IMR-90 (cell line): ENCODE measurements around the gene TTC38. TPM values are rescaled to one million over a fixed set of nuclear protein-coding genes. Genes with fewer than 3 reads are reported as not detected.

ENCODE experiments used
- ATAC-seq: fragments of 200-7000 bp; cut with Tn5 transposase; 2 replicates; pipeline ENCODE4 v1.9.1; 2020; ENCODE audit warnings: low read depth, mild to moderate bottlenecking, moderate library complexity
- BruUV-seq: library from RNA; stranded (reverse); fragments of 400-500 nt; replicated peaks from 2 replicates; lab custom pipeline; 2021; lab: Mats Ljungman, UMichigan
- CTCF ChIA-PET: fragments of 300-600 bp; formaldehyde crosslinking; extraction: SDS; loops from one replicate; lab custom pipeline; 2021; ENCODE audit warnings: antibody characterized with exemption; lab: Yijun Ruan, JAX
- POLR2A ChIA-PET: fragments of 300-600 bp; sonication (Branson Sonifier 250); formaldehyde crosslinking; loops from one replicate; lab custom pipeline; 2022; ENCODE audit warnings: antibody characterized with exemption; ENCODE audit not compliant: unreplicated experiment; lab: Charles Lee
- DNase-seq: peaks from one replicate; pipeline ENCODE4 v3.0.0; 2013
- H2AFZ ChIP-seq: replicated peaks from 2 replicates; pipeline ENCODE3; 2013; ENCODE audit warnings: low read length, mild to moderate bottlenecking; ENCODE audit not compliant: poor library complexity
- H2AK5ac ChIP-seq: 2 replicates; pipeline ENCODE4 v1.6.1; 2013; ENCODE audit warnings: low read depth, low read length, inconsistent platforms
- H2AK9ac ChIP-seq: replicated peaks from 2 replicates; pipeline ENCODE3; 2013; ENCODE audit warnings: mild to moderate bottlenecking, low read depth, low read length, moderate library complexity; ENCODE audit not compliant: poor library complexity
- H2BK120ac ChIP-seq: 2 replicates; pipeline ENCODE4 v1.6.1; 2013; ENCODE audit warnings: low read depth, low read length, inconsistent platforms
- H2BK15ac ChIP-seq: 3 replicates; pipeline ENCODE4 v1.6.1; 2013; ENCODE audit warnings: low read depth, low read length, inconsistent platforms
- H2BK20ac ChIP-seq: 2 replicates; pipeline ENCODE4 v1.6.1; 2013; ENCODE audit warnings: low read depth, mild to moderate bottlenecking, inconsistent platforms, low read length, moderate library complexity
- H2BK5ac ChIP-seq: 2 replicates; pipeline ENCODE4 v1.6.1; 2013; ENCODE audit warnings: mild to moderate bottlenecking, low read depth, low read length, inconsistent platforms; ENCODE audit not compliant: poor library complexity, severe bottlenecking
- H3K14ac ChIP-seq: replicated peaks from 2 replicates; pipeline ENCODE4 v1.6.1; 2013; ENCODE audit warnings: low read depth, low read length, inconsistent platforms
- H3K18ac ChIP-seq: 2 replicates; pipeline ENCODE4 v1.6.1; 2013; ENCODE audit warnings: low read depth, low read length, control low read depth
- H3K23ac ChIP-seq: 2 replicates; pipeline ENCODE4 v1.6.1; 2013; ENCODE audit warnings: low read depth, low read length, inconsistent platforms
- H3K27ac ChIP-seq: 2 replicates; pipeline ENCODE4 v1.5.1; 2013; ENCODE audit warnings: mild to moderate bottlenecking, control low read depth, low read length; ENCODE audit not compliant: insufficient read depth
- H3K27me3 ChIP-seq: 2 replicates; pipeline ENCODE4 v1.6.1; 2013; ENCODE audit warnings: low read length; ENCODE audit not compliant: control insufficient read depth, insufficient read depth
- H3K36me3 ChIP-seq: 2 replicates; pipeline ENCODE4 v1.6.1; 2013; ENCODE audit warnings: low read length, mixed read lengths; ENCODE audit not compliant: control insufficient read depth, insufficient read depth
- H3K4ac ChIP-seq: 2 replicates; pipeline ENCODE4 v1.6.1; 2013; ENCODE audit warnings: low read depth, low read length, inconsistent platforms
- H3K4me1 ChIP-seq: 2 replicates; pipeline ENCODE4 v1.6.1; 2013; ENCODE audit warnings: low read length, mixed read lengths; ENCODE audit not compliant: control insufficient read depth, insufficient read depth
- H3K4me2 ChIP-seq: 2 replicates; pipeline ENCODE4 v1.6.1; 2013; ENCODE audit warnings: low read depth, mild to moderate bottlenecking, control low read depth, low read length, moderate library complexity
- H3K4me3 ChIP-seq: 2 replicates; pipeline ENCODE4 v1.5.1; 2013; ENCODE audit warnings: low read depth, mild to moderate bottlenecking, control low read depth, low read length, moderate library complexity; ENCODE audit not compliant: insufficient read depth
- H3K56ac ChIP-seq: 2 replicates; pipeline ENCODE4 v1.6.1; 2013; ENCODE audit warnings: low read length, inconsistent platforms; ENCODE audit not compliant: insufficient read depth; ENCODE audit errors: extremely low read depth
- H3K79me1 ChIP-seq, 2 experiments: 2 replicates each; pipeline ENCODE4 v1.6.1; 2013; ENCODE audit warnings: low read length in 2 of 2, inconsistent platforms in 1 of 2, low read depth in 1 of 2
- H3K9ac ChIP-seq: 2 replicates; pipeline ENCODE4 v1.6.1; 2013; ENCODE audit warnings: low read depth, low read length, control low read depth
- H3K9me1 ChIP-seq: 2 replicates; pipeline ENCODE4 v1.6.1; 2013; ENCODE audit warnings: low read length, inconsistent platforms; ENCODE audit not compliant: insufficient read depth
- H3K9me3 ChIP-seq: 2 replicates; pipeline ENCODE4 v1.6.1; 2013; ENCODE audit warnings: low read length; ENCODE audit not compliant: control insufficient read depth, insufficient read depth
- H4K20me1 ChIP-seq: 2 replicates; pipeline ENCODE4 v1.6.1; 2013; ENCODE audit warnings: low read length, inconsistent platforms; ENCODE audit not compliant: insufficient read depth
- H4K5ac ChIP-seq: 2 replicates; pipeline ENCODE4 v1.6.1; 2013; ENCODE audit warnings: mild to moderate bottlenecking, low read depth, low read length, control low read depth
- H4K8ac ChIP-seq, 2 experiments: 2 replicates each; pipeline ENCODE4 v1.6.1; 2013; ENCODE audit warnings: low read depth in 2 of 2, low read length in 2 of 2, control low read depth in 1 of 2, inconsistent platforms in 1 of 2
- H4K91ac ChIP-seq: 2 replicates; pipeline ENCODE4 v1.6.1; 2013; ENCODE audit warnings: low read depth, low read length, inconsistent platforms; ENCODE audit not compliant: insufficient read depth
- BHLHE40 ChIP-seq: fragments of 150-350 bp; IDR thresholded peaks from 2 replicates; pipeline ENCODE4 v1.6.1; 2016; ENCODE audit warnings: mild to moderate bottlenecking, low read depth, low read length
- FOS ChIP-seq: fragments of 150-350 bp; IDR thresholded peaks from 2 replicates; pipeline ENCODE4 v1.6.1; 2016; ENCODE audit warnings: low read depth, low read length
- MAFK ChIP-seq: IDR thresholded peaks from 2 replicates; pipeline ENCODE4 v1.6.1; 2012; ENCODE audit warnings: low read depth, low read length, improper control_type of control experiment
- MAZ ChIP-seq: IDR thresholded peaks from 2 replicates; pipeline ENCODE4 v1.6.1; 2012; ENCODE audit warnings: low read depth, mild to moderate bottlenecking, low read length, improper control_type of control experiment, moderate library complexity, borderline replicate concordance
- MXI1 ChIP-seq: IDR thresholded peaks from 2 replicates; pipeline ENCODE4 v1.6.1; 2012; ENCODE audit warnings: low read depth, mild to moderate bottlenecking, low read length, moderate library complexity, borderline replicate concordance
- RAD21 ChIP-seq: IDR thresholded peaks from 2 replicates; pipeline ENCODE4 v1.6.1; 2012; ENCODE audit warnings: low read length, improper control_type of control experiment
- RCOR1 ChIP-seq: IDR thresholded peaks from 2 replicates; pipeline ENCODE4 v1.6.1; 2012; ENCODE audit warnings: mild to moderate bottlenecking, low read length, improper control_type of control experiment; ENCODE audit not compliant: insufficient replicate concordance
- SMC3 ChIP-seq: fragments of 150-350 bp; IDR thresholded peaks from 2 replicates; pipeline ENCODE4 v1.6.1; 2016; ENCODE audit warnings: low read depth, mild to moderate bottlenecking, antibody characterized with exemption, low read length, moderate library complexity
- WGBS, 2 experiments: methylation state at CpG; one replicate each; pipeline versions ENCODE4 v1.1.5 to v1.1.7; 2013; ENCODE audit warnings: missing lambda C conversion rate in 2 of 2; ENCODE audit not compliant: insufficient read length in 1 of 2; ENCODE audit errors: extremely low coverage in 2 of 2; 5-methylcytosine and 5-hydroxymethylcytosine counted together
- dilution Hi-C: fragments of 300-500 bp; cut with HindIII; formaldehyde crosslinking; loops from one replicate; pipeline ENCODE4 v1.14.3; 2018; ENCODE audit warnings: low sequenced_read_pairs; ENCODE audit not compliant: unreplicated experiment
- in situ Hi-C: fragments of 300-500 bp; cut with MboI; formaldehyde crosslinking; loops from 3 replicates; pipeline ENCODE4 v1.14.3; 2019; ENCODE audit warnings: low sequenced_read_pairs, inconsistent platforms, mixed read lengths
- intact Hi-C: fragments of 100-400 bp; cut with micrococcal nuclease; formaldehyde crosslinking; loops from 2 replicates; pipeline ENCODE4 v1.10.0; 2022
- polyA plus RNA-seq, 3 experiments: library from polyadenylated mRNA; depleted of rRNA; stranded (reverse); fragments of >200 nt; gene quantifications; 2 replicates each; pipeline ENCODE4 v1.2.3, GENCODE V29; 2012; ENCODE audit warnings: low replicate concordance in 1 of 3
- total RNA-seq: library from RNA; depleted of rRNA; stranded (reverse); fragments of >200 nt; gene quantifications from 2 replicates; pipeline ENCODE4 v1.2.3, GENCODE V29; 2012
- TF ChIP-seq, protein P1 (sequence below): fragments of 150-350 bp; IDR thresholded peaks from 2 replicates; pipeline ENCODE4 v1.6.1; 2017; ENCODE audit warnings: mild to moderate bottlenecking, antibody characterized with exemption, low read length, low read depth
- TF ChIP-seq, protein P2 (sequence below): fragments of 150-350 bp; IDR thresholded peaks from 2 replicates; pipeline ENCODE4 v1.6.1; 2016; ENCODE audit warnings: low read depth, mild to moderate bottlenecking, low read length, moderate library complexity, borderline replicate concordance

TTC38 gene
- total and polyA plus RNA-seq, 2 of the 4 experiments (the other 2 are of a cell fraction): 43.6 to 52.3 TPM

DNA sequence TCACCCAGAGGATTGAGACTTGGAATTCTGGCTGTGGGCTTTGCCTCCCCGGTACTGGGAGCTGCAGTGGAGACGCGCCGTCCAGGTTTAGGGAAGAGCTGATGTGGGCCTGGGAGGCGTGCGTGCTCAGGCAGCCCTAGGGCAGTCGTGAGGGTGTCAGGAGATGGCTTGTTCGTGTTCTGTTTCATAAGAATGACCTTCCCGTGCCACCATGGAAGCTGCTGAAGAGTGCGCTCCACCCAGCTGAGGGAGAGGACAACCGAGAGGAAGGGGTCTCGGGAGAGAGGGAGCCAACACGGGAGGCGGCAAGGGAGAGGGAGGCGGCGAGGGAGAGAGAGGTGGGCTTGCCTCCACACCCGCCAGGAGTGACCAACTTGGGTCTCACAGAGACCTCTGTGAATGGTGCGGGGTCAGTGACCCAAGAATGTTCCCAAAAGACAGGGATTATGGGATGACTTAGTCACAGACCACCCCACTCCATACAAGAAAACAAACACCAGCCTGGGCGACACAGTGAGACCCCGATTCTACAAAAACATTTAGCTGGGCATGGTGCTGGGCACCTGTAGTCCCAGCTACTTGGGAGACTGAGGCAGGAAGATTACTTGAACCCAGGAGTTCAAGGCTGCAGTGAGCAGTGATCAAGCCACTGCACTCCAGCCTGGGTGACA is 53.0 kb downstream of the TTC38 start:
- no TSS peak for BruUV-seq
- dilution Hi-C loops: no loop called here

More for the DNA sequence above, 53.0 kb downstream of the TTC38 start:
- in situ Hi-C loops (no loop called here), intact Hi-C loops (no loop called here)
- no peaks in the 10 kb centered on the region; the same call in 1 of the 2 replicates for H3K9me1 ChIP-seq
- H2AFZ ChIP-seq: no peak overlapping the region
- no peak overlapping the region for H3K9ac ChIP-seq
- H3K4me3 ChIP-seq: no peak overlapping the region
- no peak for TF ChIP-seq MAZ
- TF ChIP-seq BHLHE40: no peak
- no peak for TF ChIP-seq MXI1
- TF ChIP-seq, protein P1, sequence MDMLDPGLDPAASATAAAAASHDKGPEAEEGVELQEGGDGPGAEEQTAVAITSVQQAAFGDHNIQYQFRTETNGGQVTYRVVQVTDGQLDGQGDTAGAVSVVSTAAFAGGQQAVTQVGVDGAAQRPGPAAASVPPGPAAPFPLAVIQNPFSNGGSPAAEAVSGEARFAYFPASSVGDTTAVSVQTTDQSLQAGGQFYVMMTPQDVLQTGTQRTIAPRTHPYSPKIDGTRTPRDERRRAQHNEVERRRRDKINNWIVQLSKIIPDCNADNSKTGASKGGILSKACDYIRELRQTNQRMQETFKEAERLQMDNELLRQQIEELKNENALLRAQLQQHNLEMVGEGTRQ: no peak
- no peak for TF ChIP-seq MAFK
- TF ChIP-seq FOS: no peak
- TF ChIP-seq, protein P2, sequence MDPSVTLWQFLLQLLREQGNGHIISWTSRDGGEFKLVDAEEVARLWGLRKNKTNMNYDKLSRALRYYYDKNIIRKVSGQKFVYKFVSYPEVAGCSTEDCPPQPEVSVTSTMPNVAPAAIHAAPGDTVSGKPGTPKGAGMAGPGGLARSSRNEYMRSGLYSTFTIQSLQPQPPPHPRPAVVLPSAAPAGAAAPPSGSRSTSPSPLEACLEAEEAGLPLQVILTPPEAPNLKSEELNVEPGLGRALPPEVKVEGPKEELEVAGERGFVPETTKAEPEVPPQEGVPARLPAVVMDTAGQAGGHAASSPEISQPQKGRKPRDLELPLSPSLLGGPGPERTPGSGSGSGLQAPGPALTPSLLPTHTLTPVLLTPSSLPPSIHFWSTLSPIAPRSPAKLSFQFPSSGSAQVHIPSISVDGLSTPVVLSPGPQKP: no peak
- no peak for TF ChIP-seq RAD21
- no peak for TF ChIP-seq RCOR1
- TF ChIP-seq SMC3: no peak
- 92% methylated on average over 6 of the region's 20 CpGs; no CpG with 5 or more reads in 1 of the 2 experiments for WGBS, 2 experiments
- H3K27me3 ChIP-seq: no peaks in the 10 kb centered on the region
- H3K18ac ChIP-seq: no peak overlapping the region
- DNase-seq: no peak
- no peak overlapping the region for H2AK5ac ChIP-seq
- H3K4ac ChIP-seq: no peak overlapping the region
- no peak overlapping the region for H2BK120ac ChIP-seq
- H3K4me2 ChIP-seq: no peak overlapping the region
- no peak overlapping the region for H4K91ac ChIP-seq
- H3K14ac ChIP-seq: no peak overlapping the region
- H4K5ac ChIP-seq: no peak overlapping the region
- no peaks in the 10 kb centered on the region for H3K4me1 ChIP-seq
- H2BK5ac ChIP-seq: no peak overlapping the region
- H2BK20ac ChIP-seq: no peak overlapping the region
- no peak overlapping the region for H2BK15ac ChIP-seq
- no peak overlapping the region for H3K56ac ChIP-seq
- peaks cover 23% of the 10 kb centered on the region for H3K36me3 ChIP-seq
- ATAC-seq: no peak
- H3K79me1 ChIP-seq: peaks cover 27 to 48% of the 10 kb centered on the region in 2 experiments
- POLR2A ChIA-PET: interaction anchor here (0.6 kb wide), 1 partner anchor 408 kb away, joined by 3 read pairs; no protein-coding TSS in a partner anchor
- no peak overlapping the region for H3K23ac ChIP-seq
- H4K20me1 ChIP-seq: no peaks in the 10 kb centered on the region; the same call in 1 of the 2 replicates
- H4K8ac ChIP-seq: no peak overlapping the region
- H3K27ac ChIP-seq: no peak overlapping the region
- H3K9me3 ChIP-seq: no peaks in the 10 kb centered on the region
- no peak overlapping the region for H2AK9ac ChIP-seq
- CTCF ChIA-PET: no interaction called here
